ENCODE measurements around the gene MCF2L2.

- no peak for TF ChIP-seq CTCF (IDR thresholded peaks at IDR 0.05; ENCODE audit: extremely low read depth in 1 of 2, insufficient read depth in 1 of 2, low read depth in 1 of 2, low read length in 2 of 2)
- TF ChIP-seq POLR2A (IDR thresholded peaks at IDR 0.05; ENCODE audit: low read depth, low read length): no peak
- TF ChIP-seq POLR2AphosphoS5 (IDR thresholded peaks at IDR 0.05; ENCODE audit: insufficient read depth, low read depth, low read length): no peak
- no peak for TF ChIP-seq MAX (IDR thresholded peaks at IDR 0.05; ENCODE audit: insufficient read depth, insufficient read length)
- TF ChIP-seq EZH2 (IDR thresholded peaks at IDR 0.05; ENCODE audit: borderline replicate concordance, low read depth, low read length, severe bottlenecking): no peak
- TF ChIP-seq JUN (IDR thresholded peaks at IDR 0.05; ENCODE audit: borderline replicate concordance, insufficient read depth, insufficient read length, low read depth): no peak
These were observed 98.9 kb downstream of the MCF2L2 start for GRCh38 chr3:183329543-183329942.
